DOHH2 (cell line): Measurements from ENCODE around the gene SGO1.

ENCODE experiments used
- EZH2phosphoT487 ChIP-seq: fragments of 200-600 bp; sonication (generic); IDR thresholded peaks from 2 replicates; pipeline ENCODE4 v1.6.1; 2017; ENCODE audit warnings: borderline replicate concordance, mild to moderate bottlenecking, antibody characterized with exemption, low read length, moderate library complexity, mixed read lengths
- TF ChIP-seq, protein P1 (sequence below): fragments of 200-600 bp; sonication (generic); IDR thresholded peaks from one replicate; pipeline ENCODE4 v1.5.1; 2014; ENCODE audit warnings: antibody characterized with exemption, mild to moderate bottlenecking, low read depth, low read length; ENCODE audit not compliant: poor library complexity, severe bottlenecking

DNA sequence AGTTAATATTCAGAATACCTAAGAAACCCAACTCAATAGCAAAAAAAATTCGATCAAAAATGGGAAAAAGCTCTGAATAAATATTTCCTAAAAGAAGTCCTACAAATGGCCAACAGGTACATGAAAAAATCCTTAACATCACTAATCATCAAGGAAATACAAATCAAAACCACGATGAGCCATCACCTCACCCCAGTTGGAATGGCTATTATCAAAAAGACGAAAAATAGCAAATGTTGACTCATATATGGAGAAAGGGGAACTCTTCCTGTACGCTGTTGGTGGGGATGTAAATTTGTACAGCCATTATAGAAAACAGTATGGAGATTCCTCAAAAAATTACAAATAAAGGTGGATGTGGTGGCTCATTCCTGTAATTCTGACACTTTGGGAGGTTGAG is 29.6 kb upstream of the SGO1 start:
- TF ChIP-seq, protein P1, sequence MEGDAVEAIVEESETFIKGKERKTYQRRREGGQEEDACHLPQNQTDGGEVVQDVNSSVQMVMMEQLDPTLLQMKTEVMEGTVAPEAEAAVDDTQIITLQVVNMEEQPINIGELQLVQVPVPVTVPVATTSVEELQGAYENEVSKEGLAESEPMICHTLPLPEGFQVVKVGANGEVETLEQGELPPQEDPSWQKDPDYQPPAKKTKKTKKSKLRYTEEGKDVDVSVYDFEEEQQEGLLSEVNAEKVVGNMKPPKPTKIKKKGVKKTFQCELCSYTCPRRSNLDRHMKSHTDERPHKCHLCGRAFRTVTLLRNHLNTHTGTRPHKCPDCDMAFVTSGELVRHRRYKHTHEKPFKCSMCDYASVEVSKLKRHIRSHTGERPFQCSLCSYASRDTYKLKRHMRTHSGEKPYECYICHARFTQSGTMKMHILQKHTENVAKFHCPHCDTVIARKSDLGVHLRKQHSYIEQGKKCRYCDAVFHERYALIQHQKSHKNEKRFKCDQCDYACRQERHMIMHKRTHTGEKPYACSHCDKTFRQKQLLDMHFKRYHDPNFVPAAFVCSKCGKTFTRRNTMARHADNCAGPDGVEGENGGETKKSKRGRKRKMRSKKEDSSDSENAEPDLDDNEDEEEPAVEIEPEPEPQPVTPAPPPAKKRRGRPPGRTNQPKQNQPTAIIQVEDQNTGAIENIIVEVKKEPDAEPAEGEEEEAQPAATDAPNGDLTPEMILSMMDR = no peak
- TF ChIP-seq EZH2phosphoT487 = no peak
